OCI-LY7 (cell line): Measurements from ENCODE around the gene CDK2. TPM values are rescaled to one million over a fixed set of nuclear protein-coding genes. Genes with fewer than 3 reads are reported as not detected.

Source experiments
- BruUV-seq: library from RNA; stranded (reverse); fragments of 400-500 nt; replicated peaks from 2 replicates; lab custom pipeline; 2021; lab: Mats Ljungman, UMichigan
- CTCF ChIA-PET: fragments of 300-600 bp; sonication (Branson Sonifier 250); formaldehyde crosslinking; loops from one replicate; lab custom pipeline; 2022; ENCODE audit warnings: antibody characterized with exemption; ENCODE audit not compliant: unreplicated experiment; lab: Charles Lee
- POLR2A ChIA-PET: fragments of 300-600 bp; sonication (Branson Sonifier 250); formaldehyde crosslinking; loops from one replicate; lab custom pipeline; 2022; ENCODE audit warnings: antibody characterized with exemption; lab: Charles Lee
- DNase-seq: peaks from one replicate; pipeline ENCODE4 v3.0.0-alpha.2; 2015; ENCODE audit warnings: low spot score
- H2AFZ ChIP-seq: fragments of 200-600 bp; sonication (generic), shearing (Covaris generic); 2 replicates; pipeline ENCODE4 v1.6.1; 2014; ENCODE audit warnings: mild to moderate bottlenecking, antibody characterized with exemption, low read length, moderate library complexity
- H3K27ac ChIP-seq: fragments of 200-600 bp; sonication (generic); 2 replicates; pipeline ENCODE4 v1.5.1; 2014; ENCODE audit warnings: mixed run types, low read depth, mild to moderate bottlenecking, moderate library complexity, low read length, inconsistent platforms; ENCODE audit not compliant: poor library complexity, severe bottlenecking
- H3K36me3 ChIP-seq: fragments of 200-600 bp; sonication (generic); 2 replicates; pipeline ENCODE4 v1.6.1; 2014; ENCODE audit warnings: mild to moderate bottlenecking, antibody characterized with exemption, low read length, moderate library complexity, mixed read lengths; ENCODE audit not compliant: insufficient read depth
- H3K4me1 ChIP-seq: fragments of 200-600 bp; sonication (generic); 2 replicates; pipeline ENCODE4 v1.5.1; 2014; ENCODE audit warnings: mild to moderate bottlenecking, low read length; ENCODE audit not compliant: insufficient read depth, poor library complexity, severe bottlenecking
- H3K4me2 ChIP-seq: fragments of 200-600 bp; sonication (generic); 2 replicates; pipeline ENCODE4 v1.6.1; 2014; ENCODE audit warnings: mild to moderate bottlenecking, low read length
- H3K4me3 ChIP-seq: fragments of 200-600 bp; sonication (generic); 2 replicates; pipeline ENCODE4 v1.5.1; 2014; ENCODE audit warnings: mild to moderate bottlenecking, low read depth, low read length; ENCODE audit not compliant: poor library complexity, severe bottlenecking
- H3K79me2 ChIP-seq: fragments of 200-600 bp; sonication (generic); 2 replicates; pipeline ENCODE4 v1.6.1; 2016; ENCODE audit warnings: low read depth, mild to moderate bottlenecking, low read length, moderate library complexity, mixed read lengths; ENCODE audit not compliant: insufficient read depth
- H3K9me2 ChIP-seq: fragments of 200-600 bp; sonication (generic); 2 replicates; pipeline ENCODE4 v1.6.1; 2016; ENCODE audit warnings: mild to moderate bottlenecking, low read length, mixed read lengths; ENCODE audit not compliant: insufficient read depth
- H3K9me3 ChIP-seq: fragments of 200-600 bp; sonication (generic); 2 replicates; pipeline ENCODE4 v1.6.1; 2014; ENCODE audit warnings: mild to moderate bottlenecking, mixed run types, low read length, mixed read lengths
- H4K20me1 ChIP-seq: fragments of 200-600 bp; sonication (generic); 2 replicates; pipeline ENCODE4 v1.6.1; 2014; ENCODE audit warnings: mild to moderate bottlenecking, antibody characterized with exemption, low read length, moderate library complexity, mixed read lengths; ENCODE audit not compliant: insufficient read depth
- EZH2phosphoT487 ChIP-seq: fragments of 200-600 bp; sonication (generic); IDR thresholded peaks from 2 replicates; pipeline ENCODE4 v1.6.1; 2018; ENCODE audit warnings: low read depth, borderline replicate concordance, mild to moderate bottlenecking, mixed run types, antibody characterized with exemption, low read length, moderate library complexity, mixed read lengths
- intact Hi-C: fragments of 100-400 bp; cut with micrococcal nuclease; formaldehyde crosslinking; loops from one replicate; pipeline ENCODE4 v1.10.0; 2022; ENCODE audit not compliant: unreplicated experiment
- total RNA-seq, 2 experiments: library from RNA; depleted of rRNA in 1 of 2; stranded (reverse); fragments of >200 nt in 1 of 2; shearing (Covaris generic) in 1 of 2; gene quantifications; 2 replicates each; pipeline ENCODE4 v1.2.3, GENCODE V29; 2014 to 2022
- TF ChIP-seq, protein P1 (sequence below): fragments of 200-600 bp; sonication (generic); conservative IDR thresholded peaks from 2 replicates; pipeline ENCODE4 v1.5.1; 2014; ENCODE audit warnings: mild to moderate bottlenecking, antibody characterized with exemption, low read length, moderate library complexity, mixed read lengths

CDK2 gene
- total RNA-seq, 2 experiments from 2014 or later = 68.1 to 81.4 TPM

DNA sequence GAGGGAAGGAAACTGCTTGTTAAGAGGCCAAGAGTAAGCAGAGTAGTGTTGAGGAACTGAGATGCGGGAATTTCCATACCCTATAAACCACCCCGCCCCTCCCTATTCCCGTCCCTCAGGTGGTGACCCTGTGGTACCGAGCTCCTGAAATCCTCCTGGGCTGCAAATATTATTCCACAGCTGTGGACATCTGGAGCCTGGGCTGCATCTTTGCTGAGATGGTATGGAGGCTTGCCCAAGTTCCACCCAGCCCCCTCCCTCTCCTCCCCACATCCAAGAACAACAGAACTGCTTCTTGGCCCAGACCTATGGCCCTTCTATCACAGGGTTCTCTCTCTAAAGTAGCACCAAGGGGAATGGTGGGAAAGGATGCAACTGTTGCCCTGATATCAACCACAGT, 2.7 kb downstream of the CDK2 start:
- no peak overlapping the region for H3K27ac ChIP-seq
- DNase-seq = no peak
- H4K20me1 ChIP-seq = 0 out of 2 replicates have a peak, but pooled peaks cover 6% of the 10 kb centered on the region
- H3K4me2 ChIP-seq = no peak overlapping the region
- intact Hi-C loops = no loop called here
- H3K4me1 ChIP-seq = peaks cover 42% of the 10 kb centered on the region
- ChIA-PET POLR2A (interaction anchor here (0.6 to 1.8 kb wide), 2 partner anchors 75 to 76 kb away, joined by 3 to 7 read pairs; no protein-coding TSS in a partner anchor), CTCF (no interaction called here)
- no peak overlapping the region for H2AFZ ChIP-seq
- no peak overlapping the region for H3K4me3 ChIP-seq
- no peaks in the 10 kb centered on the region for H3K9me2 ChIP-seq
- peaks cover 15% of the 10 kb centered on the region; the same call in 1 of the 2 replicates for H3K79me2 ChIP-seq
- no TSS peak for BruUV-seq
- peaks cover 37% of the 10 kb centered on the region for H3K36me3 ChIP-seq
- no peaks in the 10 kb centered on the region for H3K9me3 ChIP-seq
- TF ChIP-seq EZH2phosphoT487 = no peak
- TF ChIP-seq, protein P1, sequence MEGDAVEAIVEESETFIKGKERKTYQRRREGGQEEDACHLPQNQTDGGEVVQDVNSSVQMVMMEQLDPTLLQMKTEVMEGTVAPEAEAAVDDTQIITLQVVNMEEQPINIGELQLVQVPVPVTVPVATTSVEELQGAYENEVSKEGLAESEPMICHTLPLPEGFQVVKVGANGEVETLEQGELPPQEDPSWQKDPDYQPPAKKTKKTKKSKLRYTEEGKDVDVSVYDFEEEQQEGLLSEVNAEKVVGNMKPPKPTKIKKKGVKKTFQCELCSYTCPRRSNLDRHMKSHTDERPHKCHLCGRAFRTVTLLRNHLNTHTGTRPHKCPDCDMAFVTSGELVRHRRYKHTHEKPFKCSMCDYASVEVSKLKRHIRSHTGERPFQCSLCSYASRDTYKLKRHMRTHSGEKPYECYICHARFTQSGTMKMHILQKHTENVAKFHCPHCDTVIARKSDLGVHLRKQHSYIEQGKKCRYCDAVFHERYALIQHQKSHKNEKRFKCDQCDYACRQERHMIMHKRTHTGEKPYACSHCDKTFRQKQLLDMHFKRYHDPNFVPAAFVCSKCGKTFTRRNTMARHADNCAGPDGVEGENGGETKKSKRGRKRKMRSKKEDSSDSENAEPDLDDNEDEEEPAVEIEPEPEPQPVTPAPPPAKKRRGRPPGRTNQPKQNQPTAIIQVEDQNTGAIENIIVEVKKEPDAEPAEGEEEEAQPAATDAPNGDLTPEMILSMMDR = no peak

DNA sequence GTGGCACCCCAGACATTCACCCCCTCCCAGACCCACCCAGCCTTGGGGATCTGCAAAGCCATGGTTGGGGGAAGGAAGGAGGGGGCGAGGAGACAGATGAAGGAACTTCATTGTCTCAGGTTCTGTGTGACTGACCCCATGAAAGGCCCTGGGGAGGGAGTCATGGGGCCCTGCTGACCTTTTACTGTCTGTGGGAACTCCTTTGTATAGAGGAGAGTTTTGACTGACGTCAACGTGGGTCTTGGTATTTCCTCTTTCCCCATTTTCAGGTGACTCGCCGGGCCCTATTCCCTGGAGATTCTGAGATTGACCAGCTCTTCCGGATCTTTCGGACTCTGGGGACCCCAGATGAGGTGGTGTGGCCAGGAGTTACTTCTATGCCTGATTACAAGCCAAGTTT, 4.1 kb downstream of the CDK2 start:
- Histone ChIP-seq H2AFZ (no peak overlapping the region), H3K4me2 (no peak overlapping the region), H3K9me2 (no peaks in the 10 kb centered on the region), H3K4me3 (no peak overlapping the region), H3K9me3 (no peaks in the 10 kb centered on the region), H3K4me1 (peaks cover 47% of the 10 kb centered on the region), H3K27ac (no peak overlapping the region), H3K36me3 (peaks cover 37% of the 10 kb centered on the region), H3K79me2 (peaks cover 26% of the 10 kb centered on the region; the same call in 1 of the 2 replicates), H4K20me1 (0 out of 2 replicates have a peak, but pooled peaks cover 6% of the 10 kb centered on the region)
- ChIA-PET POLR2A (interaction anchor here (0.6 to 0.7 kb wide), 2 partner anchors 134 to 153 kb away, joined by 5 to 6 read pairs; partner anchors contain the start of genes ORMDL2, PA2G4 and SARNP), CTCF (no interaction called here)
- BruUV-seq = no TSS peak
- intact Hi-C loops = no loop called here
- DNase-seq = no peak
- no peak for TF ChIP-seq EZH2phosphoT487
- TF ChIP-seq, protein P1 = no peak

DNA sequence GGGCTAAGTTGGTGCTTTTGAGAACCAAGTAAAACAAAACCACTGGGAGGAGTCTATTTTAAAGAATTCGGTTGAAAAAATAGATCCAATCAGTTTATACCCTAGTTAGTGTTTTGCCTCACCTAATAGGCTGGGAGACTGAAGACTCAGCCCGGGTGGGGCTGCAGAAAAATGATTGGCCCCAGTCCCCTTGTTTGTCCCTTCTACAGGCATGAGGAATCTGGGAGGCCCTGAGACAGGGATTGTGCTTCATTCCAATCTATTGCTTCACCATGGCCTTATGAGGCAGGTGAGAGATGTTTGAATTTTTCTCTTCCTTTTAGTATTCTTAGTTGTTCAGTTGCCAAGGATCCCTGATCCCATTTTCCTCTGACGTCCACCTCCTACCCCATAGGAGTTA, 5.4 kb downstream of the CDK2 start:
- peak overlapping the region; percentile 57 for H3K27ac ChIP-seq
- CTCF ChIA-PET = no interaction called here
- no peak for DNase-seq
- H3K4me1 ChIP-seq = peaks cover 40% of the 10 kb centered on the region
- peaks cover 45% of the 10 kb centered on the region for H3K36me3 ChIP-seq
- H3K79me2 ChIP-seq = peaks cover 32% of the 10 kb centered on the region; the same call in 1 of the 2 replicates
- 0 out of 2 replicates have a peak, but pooled peaks cover 6% of the 10 kb centered on the region for H4K20me1 ChIP-seq
- TSS peak; percentile 24 for BruUV-seq
- no peaks in the 10 kb centered on the region for H3K9me3 ChIP-seq
- H3K4me3 ChIP-seq = peak overlapping the region; percentile 81
- peak overlapping the region; percentile 78 for H3K4me2 ChIP-seq
- no peaks in the 10 kb centered on the region for H3K9me2 ChIP-seq
- intact Hi-C loops = loop anchor here (2.0 kb wide), 2 partner anchors 69 to 153 kb away; partner anchors contain the start of genes ORMDL2 and RPS26
- H2AFZ ChIP-seq = no peak overlapping the region
- POLR2A ChIA-PET = interaction anchor here (0.5 kb wide), 1 partner anchor 52 kb away, joined by 4 read pairs; no protein-coding TSS in a partner anchor
- TF ChIP-seq EZH2phosphoT487 = no peak
- TF ChIP-seq, protein P1 = no peak
